Peyer's patch (tissue), 4 donors: ENCODE measurements around the gene GAA.

Source experiments
- POLR2A ChIP-seq, 2 donors: fragments of 450-650 bp; IDR thresholded peaks; one replicate each; pipeline ENCODE4 v1.5.1; 2017; ENCODE audit warnings: antibody characterized with exemption in 2 of 2, mild to moderate bottlenecking in 2 of 2, moderate library complexity in 2 of 2
- TF ChIP-seq, protein P1 (sequence below), 6 experiments: fragments of 450-650 bp in 4 of 6; fragments of 200-600 bp in 2 of 6; sonication (generic) in 1 of 6; IDR thresholded peaks; one replicate each; pipeline ENCODE4 v1.5.1; 2017 to 2019; ENCODE audit warnings: antibody characterized with exemption in 6 of 6, mild to moderate bottlenecking in 3 of 6, moderate library complexity in 1 of 6

DNA sequence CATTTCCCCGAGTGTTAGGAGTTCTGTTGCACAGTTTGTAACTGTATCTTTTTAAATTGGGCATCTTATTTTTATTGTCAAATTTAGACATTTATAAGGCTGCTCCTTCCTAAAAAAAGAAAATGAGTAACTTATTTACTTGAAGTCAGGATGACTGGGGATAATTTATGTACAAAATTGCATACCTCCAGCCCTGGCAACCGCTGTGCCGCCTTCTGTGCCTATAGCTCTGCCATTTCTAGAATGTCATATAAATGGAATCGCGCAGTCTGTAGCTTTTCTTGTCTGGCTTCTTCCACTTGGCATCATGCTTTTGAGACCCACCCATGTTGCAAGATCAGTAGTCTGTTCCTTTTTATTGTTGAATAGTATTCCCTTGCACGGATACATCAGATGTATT is 29.0 kb upstream of the GAA start:
- TF ChIP-seq, protein P1, sequence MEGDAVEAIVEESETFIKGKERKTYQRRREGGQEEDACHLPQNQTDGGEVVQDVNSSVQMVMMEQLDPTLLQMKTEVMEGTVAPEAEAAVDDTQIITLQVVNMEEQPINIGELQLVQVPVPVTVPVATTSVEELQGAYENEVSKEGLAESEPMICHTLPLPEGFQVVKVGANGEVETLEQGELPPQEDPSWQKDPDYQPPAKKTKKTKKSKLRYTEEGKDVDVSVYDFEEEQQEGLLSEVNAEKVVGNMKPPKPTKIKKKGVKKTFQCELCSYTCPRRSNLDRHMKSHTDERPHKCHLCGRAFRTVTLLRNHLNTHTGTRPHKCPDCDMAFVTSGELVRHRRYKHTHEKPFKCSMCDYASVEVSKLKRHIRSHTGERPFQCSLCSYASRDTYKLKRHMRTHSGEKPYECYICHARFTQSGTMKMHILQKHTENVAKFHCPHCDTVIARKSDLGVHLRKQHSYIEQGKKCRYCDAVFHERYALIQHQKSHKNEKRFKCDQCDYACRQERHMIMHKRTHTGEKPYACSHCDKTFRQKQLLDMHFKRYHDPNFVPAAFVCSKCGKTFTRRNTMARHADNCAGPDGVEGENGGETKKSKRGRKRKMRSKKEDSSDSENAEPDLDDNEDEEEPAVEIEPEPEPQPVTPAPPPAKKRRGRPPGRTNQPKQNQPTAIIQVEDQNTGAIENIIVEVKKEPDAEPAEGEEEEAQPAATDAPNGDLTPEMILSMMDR (IDR thresholded peaks at IDR 0.05): no peak
- TF ChIP-seq POLR2A (IDR thresholded peaks at IDR 0.05): no peak
